ENCODE results near the gene CCDC201.
"Not testable (repeated sequence)": the region's sequence is repeated elsewhere in the genome, so short reads cannot be mapped to it uniquely, and the experiment has no call there.

The CCDC201 gene

DNA sequence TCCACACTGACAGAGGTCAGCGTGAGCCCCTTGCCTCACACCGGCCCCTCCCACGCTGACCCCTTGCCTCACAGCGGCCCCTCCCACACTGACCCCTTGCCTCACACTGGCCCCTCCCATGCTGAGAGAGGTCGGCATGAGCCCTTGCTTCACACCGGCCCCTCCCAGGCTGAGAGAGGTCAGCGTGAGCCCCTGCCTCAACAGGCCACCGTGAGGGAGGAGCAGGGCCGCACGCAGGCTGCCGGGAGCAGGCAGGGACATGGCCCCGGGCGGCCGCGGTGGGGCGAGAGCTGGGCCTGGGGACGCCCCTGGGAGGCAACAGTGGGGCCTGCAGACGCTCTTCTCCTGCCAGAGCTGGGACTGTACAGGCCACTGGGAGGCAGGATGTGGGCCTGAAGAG, 59.1 kb downstream of the CCDC201 start:
- not testable (repeated sequence) for DNase-seq

DNA sequence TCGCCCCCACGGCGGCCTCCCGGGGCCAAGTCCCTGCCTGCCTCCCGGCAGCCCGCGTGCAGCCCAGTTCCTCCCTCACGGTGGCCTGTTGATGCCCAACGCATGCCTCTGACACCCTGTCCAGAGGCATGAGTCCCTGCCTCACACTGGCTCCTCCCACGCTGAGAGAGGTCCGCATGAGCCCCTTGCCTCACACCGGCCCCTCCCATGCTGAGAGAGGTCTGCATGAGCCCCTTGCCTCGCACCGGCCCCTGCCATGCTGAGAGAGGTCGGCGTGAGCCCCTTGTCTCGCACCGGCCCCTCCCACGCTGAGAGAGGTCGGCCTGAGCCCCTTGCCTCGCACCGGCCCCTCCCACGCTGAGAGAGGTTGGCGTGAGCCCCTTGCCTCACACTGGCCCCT, 59.9 kb downstream of the CCDC201 start:
- DNase-seq: no peak

DNA sequence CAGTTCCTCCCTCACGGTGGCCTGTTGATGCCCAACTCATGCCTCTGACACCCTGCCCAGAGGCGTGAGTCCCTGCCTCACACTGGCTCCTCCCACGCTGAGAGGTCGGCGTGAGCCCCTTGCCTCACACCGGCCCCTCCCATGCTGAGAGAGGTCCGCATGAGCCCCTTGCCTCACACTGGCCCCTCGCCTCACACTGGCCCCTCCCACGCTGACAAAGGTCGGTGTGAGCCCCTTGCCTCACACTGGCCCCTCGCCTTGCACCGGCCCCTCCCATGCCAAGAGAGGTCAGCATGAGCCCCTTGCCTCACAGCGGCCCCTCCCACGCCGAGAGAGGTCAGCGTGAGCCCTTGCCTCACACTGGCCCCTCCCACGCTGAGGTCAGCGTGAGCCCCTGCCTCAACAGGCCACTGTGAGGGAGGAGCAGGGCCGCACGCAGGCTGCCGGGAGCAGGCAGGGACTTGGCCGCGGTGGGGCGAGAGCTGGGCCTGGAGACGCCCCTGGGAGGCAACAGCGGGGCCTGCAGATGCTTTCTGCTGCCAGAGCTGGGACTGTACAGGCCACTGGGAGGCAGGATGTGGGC, 61.1 kb downstream of the CCDC201 start:
- not testable (repeated sequence) for DNase-seq

DNA sequence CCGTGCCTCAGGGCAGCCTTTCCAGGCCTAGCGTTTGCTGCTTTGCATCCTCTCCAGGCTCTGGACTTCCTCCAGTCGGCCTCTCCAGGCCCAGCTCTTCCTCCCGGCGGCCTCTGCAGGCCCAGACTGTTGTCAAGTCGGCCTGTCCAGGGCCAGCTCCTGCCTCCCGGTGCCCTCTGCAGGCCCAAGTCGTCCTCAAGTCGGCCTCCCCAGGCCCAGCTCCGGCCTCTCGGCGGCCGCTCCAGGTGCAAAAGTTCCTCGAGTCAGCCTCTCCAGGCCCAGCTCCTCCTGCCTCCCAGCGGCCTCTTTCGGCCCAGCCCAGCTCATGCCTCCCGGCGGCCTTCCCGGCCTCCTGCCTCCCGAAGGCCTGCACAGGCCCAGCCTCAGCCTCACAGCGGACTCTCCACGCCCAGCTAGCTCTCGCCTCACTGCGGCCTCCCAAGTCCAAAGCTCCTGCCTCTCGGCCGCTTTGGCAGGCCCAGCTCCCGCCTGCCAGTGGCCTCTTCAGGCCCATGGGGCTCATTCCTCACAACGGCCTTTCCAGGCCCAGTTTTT, 62.4 kb downstream of the CCDC201 start:
- DNase-seq: not testable (repeated sequence)
